GM12878 (cell line): Measurements from ENCODE around the gene CNR2.

Source experiments
- CTCF ChIP-seq, 3 experiments: IDR thresholded peaks in 2 of 3; conservative IDR thresholded peaks in 1 of 3; 2 replicates each; pipeline ENCODE4 v1.5.1; 2011; ENCODE audit warnings: low read depth in 3 of 3, low read length in 3 of 3, mild to moderate bottlenecking in 3 of 3, control low read depth in 2 of 3, moderate library complexity in 2 of 3, inconsistent platforms in 1 of 3, mixed read lengths in 1 of 3; ENCODE audit not compliant: control insufficient read depth in 2 of 3, insufficient read depth in 1 of 3; ENCODE audit errors: extremely low read depth in 1 of 3
- PBX3 ChIP-seq: IDR thresholded peaks from 2 replicates; pipeline ENCODE4 v1.6.1; 2011; ENCODE audit warnings: mild to moderate bottlenecking, low read depth, low read length, moderate library complexity; ENCODE audit not compliant: insufficient replicate concordance
- RAD21 ChIP-seq: IDR thresholded peaks from 2 replicates; pipeline ENCODE4 v1.6.1; 2011; ENCODE audit warnings: mild to moderate bottlenecking, low read depth, low read length, moderate library complexity; ENCODE audit not compliant: insufficient read depth
- REST ChIP-seq: IDR thresholded peaks from 2 replicates; pipeline ENCODE4 v1.6.1; 2012; ENCODE audit warnings: mild to moderate bottlenecking, low read depth, low read length

DNA sequence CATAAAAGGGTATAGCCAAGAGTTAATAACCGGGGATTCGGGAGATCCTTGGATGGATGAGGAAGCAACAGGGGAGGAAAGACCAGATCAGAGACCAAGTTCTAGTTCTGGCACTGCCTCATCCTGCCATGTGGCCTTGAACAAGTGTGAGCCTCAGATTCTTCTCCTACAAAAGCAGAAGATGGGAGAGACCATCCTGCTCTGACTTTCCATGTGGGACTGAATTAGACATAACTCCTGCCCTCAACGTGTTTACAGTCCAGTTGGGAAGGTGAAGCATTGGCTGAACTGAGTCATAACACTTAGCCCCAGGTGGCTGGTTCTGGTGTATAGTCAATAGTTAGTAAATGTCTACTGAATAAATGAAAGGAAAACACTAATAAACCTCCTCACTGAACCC, 12.1 kb upstream of the CNR2 start:
- no peak for TF ChIP-seq PBX3
- TF ChIP-seq CTCF (IDR thresholded peaks at IDR 0.05 in 2 of 3, conservative IDR thresholded peaks at IDR 0.05 in 1 of 3; ENCODE audit: control insufficient read depth in 2 of 3, extremely low read depth in 1 of 3, insufficient read depth in 1 of 3, low read depth in 3 of 3, low read length in 3 of 3), result no peak
- TF ChIP-seq RAD21, result no peak
- TF ChIP-seq REST, result no peak
